HuH-7 (cell line): Measurements from ENCODE around the gene ENTHD1.
"Not testable (repeated sequence)": the region's sequence is repeated elsewhere in the genome, so short reads cannot be mapped to it uniquely, and the experiment has no call there.

Source experiments
- DNase-seq: peaks from one replicate; pipeline ENCODE4 v3.0.0; 2011; ENCODE audit warnings: low spot score

Gene ENTHD1

GRCh38 chr22:39898997-39899396 is 5.4 kb upstream of the ENTHD1 start:
- no peak for DNase-seq

- DNase-seq = no peak
Observed at GRCh38 chr22:39897841-39898240, 4.3 kb upstream of the ENTHD1 start.

- no peak for DNase-seq
Observed at GRCh38 chr22:39896313-39896996, 2.9 kb upstream of the ENTHD1 start.

DNA sequence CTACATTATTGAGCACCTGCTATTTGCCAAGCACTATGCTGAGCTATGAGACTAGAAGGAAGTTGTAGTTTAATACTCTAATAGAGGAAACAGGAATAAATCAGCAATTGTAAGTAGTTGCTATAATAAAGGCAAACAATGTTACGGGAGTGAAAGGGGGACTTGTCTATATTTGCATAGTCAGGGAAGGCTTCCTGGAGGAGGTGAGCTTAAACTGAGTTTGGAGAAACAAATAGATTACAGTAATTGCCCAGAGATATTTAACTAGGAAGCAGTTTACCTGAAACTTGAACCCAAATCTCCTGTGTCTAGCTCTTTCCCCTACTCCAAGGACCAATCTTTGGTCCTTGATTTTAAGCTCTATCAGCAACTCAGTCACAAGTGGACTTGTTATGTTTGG is 2.1 kb upstream of the ENTHD1 start:
- DNase-seq = no peak

- DNase-seq = no peak
Observed at GRCh38 chr22:39894554-39895092, 1.1 kb upstream of the ENTHD1 start.

DNA sequence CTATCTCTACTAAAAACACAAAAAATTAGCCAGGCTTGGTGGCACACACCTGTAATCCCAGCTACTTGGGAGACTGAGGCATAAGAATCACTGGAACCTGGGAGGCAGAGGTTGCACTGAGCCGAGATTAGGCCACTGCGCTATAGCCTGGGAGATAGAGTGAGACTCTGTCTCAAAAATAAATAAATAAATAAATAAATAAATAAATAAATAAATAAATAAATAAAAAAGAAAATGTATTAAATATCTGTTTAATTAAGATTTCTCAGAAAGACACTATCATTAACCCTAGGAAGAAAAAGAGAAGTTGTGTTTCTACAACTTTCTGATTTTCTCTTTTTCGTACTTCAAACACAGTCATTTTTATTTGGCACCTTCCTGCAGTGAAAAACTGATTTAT is 3.6 kb downstream of the ENTHD1 start:
- not testable (repeated sequence) for DNase-seq

DNA sequence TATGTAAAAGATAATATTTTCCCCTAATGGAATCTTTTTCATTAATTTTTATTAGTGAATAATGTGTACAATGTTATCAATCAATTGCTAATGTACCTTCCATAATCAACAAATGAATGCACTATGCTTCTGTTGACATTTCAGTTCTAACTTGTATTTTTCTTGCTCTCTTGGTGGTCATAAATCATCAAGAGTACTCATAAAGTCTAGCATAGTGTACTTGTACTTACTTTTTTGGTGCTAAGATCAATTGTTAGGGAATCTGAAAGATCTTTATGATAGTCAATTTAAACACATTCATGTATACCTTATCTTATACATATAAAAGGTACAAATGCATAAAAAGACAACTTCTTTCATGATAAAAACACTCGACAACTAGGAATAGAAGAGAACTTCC is 10.5 kb downstream of the ENTHD1 start:
- no peak for DNase-seq

GRCh38 chr22:39880722-39881121 is 12.8 kb downstream of the ENTHD1 start:
- DNase-seq = no peak

DNA sequence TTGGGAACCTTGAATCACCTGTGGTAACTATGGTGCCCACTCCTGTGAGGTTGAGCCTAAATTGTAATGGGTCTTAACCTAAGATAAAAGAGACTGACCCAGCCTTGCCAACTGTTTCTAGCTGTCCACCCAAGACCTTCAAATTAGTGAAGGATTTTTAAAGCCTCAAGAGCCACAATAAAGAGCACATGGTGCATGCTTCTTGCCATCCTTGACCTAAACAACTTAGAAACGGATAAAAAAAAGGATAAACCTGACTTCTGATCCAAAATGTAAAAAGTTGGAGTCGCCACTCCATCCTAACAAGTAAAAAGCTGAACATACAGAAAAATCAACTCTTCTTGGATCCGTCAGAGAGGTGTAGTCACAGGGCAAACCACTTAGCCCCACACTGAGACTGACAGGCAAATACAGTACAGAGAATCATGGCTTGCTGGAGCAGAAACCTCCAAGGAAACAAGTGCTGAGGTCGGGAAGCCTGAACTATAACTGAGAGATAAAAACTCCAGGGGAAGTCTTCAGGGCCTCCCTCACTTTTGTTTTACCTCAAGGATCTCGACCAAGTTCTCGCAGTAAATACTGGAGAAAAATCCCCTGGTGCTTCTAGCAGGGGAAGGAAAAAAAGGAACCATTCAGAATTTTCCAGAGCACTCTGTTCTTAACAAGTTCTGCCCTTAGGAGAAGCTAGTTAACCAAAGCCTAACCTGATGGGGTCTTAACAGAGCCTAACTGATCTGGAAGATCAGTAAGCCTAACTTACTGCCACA is 16.3 kb downstream of the ENTHD1 start:
- no peak for DNase-seq

DNA sequence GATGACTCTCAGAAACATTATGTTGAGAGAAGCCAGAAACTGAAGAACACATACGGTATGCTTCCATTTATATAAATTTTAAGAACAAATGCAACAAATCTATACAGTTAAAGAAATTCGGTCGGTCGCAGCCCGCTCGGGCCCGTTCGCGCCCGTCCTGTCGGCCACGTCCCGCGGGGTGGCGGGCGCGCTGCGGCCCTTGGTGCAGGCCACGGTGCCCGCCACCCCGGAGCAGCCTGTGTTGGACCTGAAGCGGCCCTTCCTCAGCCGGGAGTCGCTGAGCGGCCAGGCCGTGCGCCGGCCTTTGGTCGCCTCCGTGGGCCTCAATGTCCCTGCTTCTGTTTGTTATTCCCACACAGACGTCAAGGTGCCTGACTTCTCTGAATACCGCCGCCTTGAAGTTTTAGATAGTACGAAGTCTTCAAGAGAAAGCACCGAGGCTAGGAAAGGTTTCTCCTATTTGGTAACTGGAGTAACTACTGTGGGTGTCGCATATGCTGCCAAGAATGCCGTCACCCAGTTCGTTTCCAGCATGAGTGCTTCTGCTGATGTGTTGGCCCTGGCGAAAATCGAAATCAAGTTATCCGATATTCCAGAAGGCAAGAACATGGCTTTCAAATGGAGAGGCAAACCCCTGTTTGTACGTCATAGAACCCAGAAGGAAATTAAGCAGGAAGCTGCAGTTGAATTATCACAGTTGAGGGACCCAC is 18.2 kb downstream of the ENTHD1 start:
- not testable (repeated sequence) for DNase-seq

GRCh38 chr22:39873965-39874364 is 19.6 kb downstream of the ENTHD1 start:
- no peak for DNase-seq

- DNase-seq = no peak
Observed at GRCh38 chr22:39872548-39872947, 21.0 kb downstream of the ENTHD1 start.

DNA sequence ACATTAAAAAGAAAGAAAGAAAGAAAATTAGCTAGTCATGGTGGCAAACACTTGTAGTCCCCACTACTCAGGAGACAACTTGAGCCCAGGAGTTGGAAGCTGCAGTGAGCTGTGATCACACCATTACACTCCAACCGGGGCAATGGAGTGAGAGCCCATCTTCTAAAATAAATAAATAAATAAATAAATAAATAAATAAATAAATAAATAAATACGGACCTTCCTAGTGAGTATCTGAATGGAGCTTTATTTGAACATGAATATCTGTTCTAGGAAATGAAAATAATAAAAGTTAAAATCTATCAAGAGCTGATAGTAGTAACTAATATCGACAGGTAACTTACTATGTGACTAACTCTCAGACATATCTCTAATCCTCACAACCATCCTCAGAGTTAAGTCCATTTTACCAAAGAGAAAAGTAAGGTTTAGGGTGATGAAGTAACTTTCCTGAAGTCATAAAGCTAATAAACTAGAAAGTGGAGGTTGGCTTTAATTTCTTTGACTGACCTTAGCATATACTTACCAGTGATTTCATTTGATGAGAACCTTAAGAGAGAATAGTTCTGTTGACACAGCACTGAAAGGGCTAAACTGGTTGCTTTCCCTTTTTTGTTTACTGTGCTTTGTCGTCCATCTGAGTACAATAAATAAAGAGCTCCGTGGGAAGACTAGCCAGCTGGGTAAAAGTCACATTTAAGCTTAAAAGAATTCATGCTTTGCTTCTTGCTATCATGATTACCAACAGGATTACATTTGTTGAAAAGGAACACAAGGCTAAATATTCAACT is 22.4 kb downstream of the ENTHD1 start:
- no peak for DNase-seq

- not testable (repeated sequence) for DNase-seq
Observed at GRCh38 chr22:39869797-39870196, 23.8 kb downstream of the ENTHD1 start.

- DNase-seq = no peak
Observed at GRCh38 chr22:39868741-39869140, 24.8 kb downstream of the ENTHD1 start.

DNA sequence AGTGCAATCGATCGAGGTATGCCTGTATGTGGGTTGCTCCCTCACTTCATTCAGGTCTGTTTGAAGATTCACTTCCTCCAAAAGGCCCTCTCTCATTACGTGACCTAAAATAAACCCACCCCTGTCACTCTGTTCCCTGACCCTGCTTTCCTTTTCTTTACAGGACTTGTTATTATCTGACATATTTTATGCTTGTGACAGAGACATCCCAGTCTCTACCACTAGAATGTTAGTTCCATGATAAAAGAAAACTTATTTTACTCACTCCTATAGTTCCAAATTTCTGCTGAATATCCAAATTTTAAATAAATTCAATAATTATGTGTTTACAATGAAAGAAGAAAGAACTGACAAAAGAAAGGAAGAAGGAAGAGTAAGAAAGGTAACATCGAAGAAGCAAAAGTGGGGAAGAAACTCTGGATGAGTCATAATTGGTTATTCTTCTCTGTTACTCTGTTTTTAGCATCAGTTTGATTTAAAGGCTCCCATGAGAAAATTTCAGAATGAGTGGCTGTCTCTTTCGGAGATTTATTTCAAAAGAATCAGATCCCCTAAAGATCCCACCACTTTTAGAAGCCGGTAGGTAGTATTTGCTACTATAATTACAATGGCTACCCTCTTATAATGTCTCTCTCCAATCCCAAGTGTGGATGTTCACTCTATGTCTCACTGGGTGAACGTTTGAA is 33.5 kb downstream of the ENTHD1 start:
- no peak for DNase-seq

- DNase-seq = no peak
Observed at GRCh38 chr22:39856588-39856987, 37.0 kb downstream of the ENTHD1 start.

DNA sequence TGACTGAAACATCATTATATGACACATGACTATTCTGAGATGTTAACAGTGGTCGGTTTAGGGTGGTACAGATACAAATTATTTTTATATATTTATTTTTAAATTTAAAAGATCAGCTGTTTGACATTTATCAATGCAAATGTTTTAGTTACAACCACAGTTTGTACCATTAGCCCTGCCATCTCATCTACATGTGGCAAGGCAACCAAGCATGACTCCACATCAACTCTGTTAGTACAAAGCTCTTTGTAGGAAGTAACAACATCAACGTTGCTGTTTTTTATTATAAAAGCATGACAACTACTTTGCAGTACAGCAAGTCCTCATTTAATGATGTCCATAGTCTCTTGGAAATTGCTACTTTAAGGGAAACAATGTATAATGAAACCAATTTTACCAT is 40.8 kb downstream of the ENTHD1 start:
- no peak for DNase-seq

- no peak for DNase-seq
Observed at GRCh38 chr22:39851606-39852315, 41.8 kb downstream of the ENTHD1 start.

GRCh38 chr22:39847477-39847876 is 46.1 kb downstream of the ENTHD1 start:
- no peak for DNase-seq

DNA sequence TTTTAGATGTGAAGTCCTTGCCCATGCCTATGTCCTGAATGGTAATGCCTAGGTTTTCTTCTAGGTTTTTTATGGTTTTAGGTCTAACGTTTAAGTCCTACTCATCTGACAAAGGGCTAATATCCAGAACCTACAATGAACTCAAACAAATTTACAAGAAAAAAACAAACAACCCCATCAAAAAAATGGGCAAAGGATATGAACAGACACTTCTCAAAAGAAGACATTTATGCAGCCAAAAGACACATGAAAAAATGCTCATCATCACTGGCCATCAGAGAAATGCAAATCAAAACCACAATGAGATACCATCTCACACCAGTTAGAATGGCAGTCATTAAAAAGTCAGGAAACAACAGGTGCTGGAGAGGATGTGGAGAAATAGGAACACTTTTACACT is 47.0 kb downstream of the ENTHD1 start:
- DNase-seq = not testable (repeated sequence)
